Glutamatergic neuron (in vitro differentiated cells): ENCODE measurements around the gene PRKACB. TPM values are rescaled to one million over a fixed set of nuclear protein-coding genes. Genes with fewer than 3 reads are reported as not detected.

Source experiments
- DNase-seq: peaks from one replicate; pipeline ENCODE4 v3.0.0; 2022
- H3K27ac Mint-ChIP-seq: one replicate; pipeline ENCODE4 v1.8.0; 2020; ENCODE audit warnings: mild to moderate bottlenecking, mixed read lengths, inconsistent platforms; ENCODE audit not compliant: unreplicated experiment
- H3K27me3 Mint-ChIP-seq: one replicate; pipeline ENCODE4 v1.8.0; 2020; ENCODE audit warnings: mild to moderate bottlenecking, moderate library complexity, mixed read lengths, inconsistent platforms; ENCODE audit not compliant: unreplicated experiment
- H3K36me3 Mint-ChIP-seq: one replicate; pipeline ENCODE4 v1.8.0; 2020; ENCODE audit warnings: mild to moderate bottlenecking, mixed read lengths, inconsistent platforms; ENCODE audit not compliant: unreplicated experiment
- H3K4me1 Mint-ChIP-seq: one replicate; pipeline ENCODE4 v1.8.0; 2020; ENCODE audit warnings: mild to moderate bottlenecking, low read depth, mixed read lengths, inconsistent platforms; ENCODE audit not compliant: unreplicated experiment
- H3K4me3 Mint-ChIP-seq: one replicate; pipeline ENCODE4 v1.8.0; 2020; ENCODE audit warnings: mild to moderate bottlenecking, mixed read lengths, inconsistent platforms; ENCODE audit not compliant: unreplicated experiment
- H3K9me3 Mint-ChIP-seq: one replicate; pipeline ENCODE4 v1.8.0; 2020; ENCODE audit warnings: mild to moderate bottlenecking, moderate library complexity, mixed read lengths, inconsistent platforms; ENCODE audit not compliant: unreplicated experiment
- CTCF ChIP-seq: fragments of 200-600 bp; sonication (generic); IDR thresholded peaks from one replicate; pipeline ENCODE4 v1.5.0; 2021; ENCODE audit not compliant: partially characterized antibody, unreplicated experiment
- total RNA-seq: library from RNA; stranded (reverse); fragmentation: NEBNext Ultra II Directional; extraction: Animal tissue kit (Norgen Biotek cat#: 25700); gene quantifications from one replicate; pipeline ENCODE4 v1.2.1, GENCODE V29; 2021; ENCODE audit not compliant: unreplicated experiment

Gene PRKACB
- total RNA-seq, 1 donor from 2014 or later = 11.2 TPM

- no peak overlapping the region for H3K4me3 Mint-ChIP-seq
- H3K27me3 Mint-ChIP-seq = peaks cover 3% of the 10 kb centered on the region
- no peak for TF ChIP-seq CTCF
- H3K4me1 Mint-ChIP-seq = peaks cover 12% of the 10 kb centered on the region
- H3K36me3 Mint-ChIP-seq = peaks cover 7% of the 10 kb centered on the region
- no peak for DNase-seq
- H3K27ac Mint-ChIP-seq = no peak overlapping the region
- H3K9me3 Mint-ChIP-seq = peaks cover 2% of the 10 kb centered on the region
Observed at GRCh38 chr1:84162295-84162694, 18.2 kb downstream of the PRKACB start.

GRCh38 chr1:84163123-84163931 is 19.3 kb downstream of the PRKACB start:
- Mint-ChIP-seq H3K9me3 (peaks cover 2% of the 10 kb centered on the region), H3K27me3 (peaks cover 3% of the 10 kb centered on the region), H3K4me1 (peaks cover 12% of the 10 kb centered on the region), H3K36me3 (peaks cover 7% of the 10 kb centered on the region), H3K27ac (no peak overlapping the region), H3K4me3 (no peak overlapping the region)
- no peak for DNase-seq
- TF ChIP-seq CTCF = no peak

GRCh38 chr1:84164161-84164560 is 20.1 kb downstream of the PRKACB start:
- no peak overlapping the region for H3K4me3 Mint-ChIP-seq
- H3K9me3 Mint-ChIP-seq = peaks cover 2% of the 10 kb centered on the region
- H3K4me1 Mint-ChIP-seq = peaks cover 12% of the 10 kb centered on the region
- peaks cover 7% of the 10 kb centered on the region for H3K36me3 Mint-ChIP-seq
- H3K27me3 Mint-ChIP-seq = peaks cover 3% of the 10 kb centered on the region
- no peak for DNase-seq
- TF ChIP-seq CTCF = no peak
- peak overlapping the region; percentile 53 for H3K27ac Mint-ChIP-seq

- peaks cover 7% of the 10 kb centered on the region for H3K36me3 Mint-ChIP-seq
- H3K9me3 Mint-ChIP-seq = peaks cover 2% of the 10 kb centered on the region
- TF ChIP-seq CTCF = no peak
- H3K4me3 Mint-ChIP-seq = no peak overlapping the region
- no peak for DNase-seq
- H3K27me3 Mint-ChIP-seq = peaks cover 3% of the 10 kb centered on the region
- H3K27ac Mint-ChIP-seq = peak overlapping the region; percentile 53
- peaks cover 12% of the 10 kb centered on the region for H3K4me1 Mint-ChIP-seq
Observed at GRCh38 chr1:84164567-84165021, 20.5 kb downstream of the PRKACB start.

GRCh38 chr1:84165601-84166000 is 21.5 kb downstream of the PRKACB start:
- TF ChIP-seq CTCF = no peak

More at GRCh38 chr1:84165601-84166000, 21.5 kb downstream of the PRKACB start:
- peaks cover 2% of the 10 kb centered on the region for H3K9me3 Mint-ChIP-seq
- H3K4me1 Mint-ChIP-seq = peaks cover 12% of the 10 kb centered on the region
- H3K27me3 Mint-ChIP-seq = peaks cover 3% of the 10 kb centered on the region
- DNase-seq = no peak
- no peak overlapping the region for H3K27ac Mint-ChIP-seq
- H3K36me3 Mint-ChIP-seq = peaks cover 7% of the 10 kb centered on the region
- H3K4me3 Mint-ChIP-seq = no peak overlapping the region
